Mammary epithelial cell (primary cell): ENCODE measurements around the gene MTHFD1.

Experiments
- EZH2 ChIP-seq: IDR thresholded peaks from 2 replicates; pipeline ENCODE4 v1.6.1; 2012; ENCODE audit warnings: low read length, inconsistent platforms, borderline replicate concordance
- TF ChIP-seq, protein P1 (sequence below), 2 donors: IDR thresholded peaks in 1 of 2; conservative IDR thresholded peaks in 1 of 2; 2 replicates each; pipeline ENCODE4 v1.5.1; 2011 to 2012; ENCODE audit warnings: inconsistent platforms in 2 of 2, low read length in 2 of 2, mild to moderate bottlenecking in 2 of 2, control low read depth in 1 of 2, low read depth in 1 of 2; ENCODE audit not compliant: insufficient read depth in 1 of 2; ENCODE audit errors: extremely low read depth in 1 of 2

DNA sequence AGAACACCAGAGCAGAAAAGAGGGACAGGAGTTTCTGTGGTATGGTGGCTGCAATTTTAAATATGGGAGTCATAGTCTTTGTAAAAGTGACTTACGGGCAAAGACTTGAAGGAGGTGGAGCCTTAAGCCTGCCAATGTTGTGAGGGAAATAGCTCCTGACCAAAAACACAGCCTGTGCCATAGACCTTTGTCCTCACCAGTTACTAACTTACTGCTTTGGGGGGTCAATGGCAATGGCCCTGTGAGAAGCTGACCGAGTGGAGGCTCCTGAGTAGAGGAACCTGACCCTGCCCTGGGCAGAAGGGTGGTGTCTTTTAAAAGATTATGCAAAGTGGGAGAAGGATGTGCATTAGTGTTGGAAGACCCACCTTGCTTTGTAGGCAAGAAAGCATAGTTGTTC, 3.8 kb downstream of the MTHFD1 start:
- TF ChIP-seq, protein P1, sequence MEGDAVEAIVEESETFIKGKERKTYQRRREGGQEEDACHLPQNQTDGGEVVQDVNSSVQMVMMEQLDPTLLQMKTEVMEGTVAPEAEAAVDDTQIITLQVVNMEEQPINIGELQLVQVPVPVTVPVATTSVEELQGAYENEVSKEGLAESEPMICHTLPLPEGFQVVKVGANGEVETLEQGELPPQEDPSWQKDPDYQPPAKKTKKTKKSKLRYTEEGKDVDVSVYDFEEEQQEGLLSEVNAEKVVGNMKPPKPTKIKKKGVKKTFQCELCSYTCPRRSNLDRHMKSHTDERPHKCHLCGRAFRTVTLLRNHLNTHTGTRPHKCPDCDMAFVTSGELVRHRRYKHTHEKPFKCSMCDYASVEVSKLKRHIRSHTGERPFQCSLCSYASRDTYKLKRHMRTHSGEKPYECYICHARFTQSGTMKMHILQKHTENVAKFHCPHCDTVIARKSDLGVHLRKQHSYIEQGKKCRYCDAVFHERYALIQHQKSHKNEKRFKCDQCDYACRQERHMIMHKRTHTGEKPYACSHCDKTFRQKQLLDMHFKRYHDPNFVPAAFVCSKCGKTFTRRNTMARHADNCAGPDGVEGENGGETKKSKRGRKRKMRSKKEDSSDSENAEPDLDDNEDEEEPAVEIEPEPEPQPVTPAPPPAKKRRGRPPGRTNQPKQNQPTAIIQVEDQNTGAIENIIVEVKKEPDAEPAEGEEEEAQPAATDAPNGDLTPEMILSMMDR (conservative IDR thresholded peaks at IDR 0.05 in 1 of 2, IDR thresholded peaks at IDR 0.05 in 1 of 2; ENCODE audit: extremely low read depth in 1 of 2, insufficient read depth in 1 of 2, low read depth in 1 of 2, low read length in 2 of 2) = no peak
- TF ChIP-seq EZH2 = no peak
